ENCODE data around the gene TMEM151B.

TMEM151B gene

DNA sequence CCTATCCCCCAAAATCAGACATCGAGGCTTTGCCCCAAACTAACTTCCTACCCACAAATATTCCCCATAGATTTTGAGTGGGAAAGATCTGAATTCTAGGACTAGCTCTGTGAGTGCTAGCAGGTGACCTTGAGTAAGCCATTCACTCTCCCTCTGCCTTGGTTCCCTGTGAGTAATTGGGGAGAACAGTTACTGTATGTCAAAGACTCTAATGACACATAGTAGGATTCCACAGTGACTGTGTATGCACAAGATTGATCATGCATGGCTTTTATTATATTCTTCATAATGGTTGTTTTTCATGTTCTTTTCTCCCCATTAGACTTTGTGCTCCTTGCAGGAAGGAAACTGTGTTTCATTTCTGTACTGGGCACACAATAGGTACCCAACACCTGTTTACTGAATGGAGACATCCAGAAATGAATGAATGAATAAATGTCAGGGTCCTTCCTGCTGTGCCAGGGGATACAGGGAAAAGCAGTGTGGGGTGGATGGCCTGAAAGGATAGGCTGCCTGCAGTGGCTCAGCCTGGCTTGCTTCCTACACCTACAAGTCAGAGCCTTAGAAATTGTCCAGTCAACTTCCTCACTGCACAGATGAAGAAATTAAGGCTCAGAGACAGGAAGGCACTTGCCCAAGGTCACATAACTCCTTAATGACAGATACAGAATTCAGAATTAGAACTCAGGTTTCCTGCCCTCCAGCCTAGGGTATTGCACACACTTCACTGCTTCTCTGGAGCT lies 901 bp upstream of the TMEM151B start:
- no peak overlapping the region for H3K4me3 ChIP-seq (ENCODE audit: low read depth, low read length)
- TF ChIP-seq, protein P1, sequence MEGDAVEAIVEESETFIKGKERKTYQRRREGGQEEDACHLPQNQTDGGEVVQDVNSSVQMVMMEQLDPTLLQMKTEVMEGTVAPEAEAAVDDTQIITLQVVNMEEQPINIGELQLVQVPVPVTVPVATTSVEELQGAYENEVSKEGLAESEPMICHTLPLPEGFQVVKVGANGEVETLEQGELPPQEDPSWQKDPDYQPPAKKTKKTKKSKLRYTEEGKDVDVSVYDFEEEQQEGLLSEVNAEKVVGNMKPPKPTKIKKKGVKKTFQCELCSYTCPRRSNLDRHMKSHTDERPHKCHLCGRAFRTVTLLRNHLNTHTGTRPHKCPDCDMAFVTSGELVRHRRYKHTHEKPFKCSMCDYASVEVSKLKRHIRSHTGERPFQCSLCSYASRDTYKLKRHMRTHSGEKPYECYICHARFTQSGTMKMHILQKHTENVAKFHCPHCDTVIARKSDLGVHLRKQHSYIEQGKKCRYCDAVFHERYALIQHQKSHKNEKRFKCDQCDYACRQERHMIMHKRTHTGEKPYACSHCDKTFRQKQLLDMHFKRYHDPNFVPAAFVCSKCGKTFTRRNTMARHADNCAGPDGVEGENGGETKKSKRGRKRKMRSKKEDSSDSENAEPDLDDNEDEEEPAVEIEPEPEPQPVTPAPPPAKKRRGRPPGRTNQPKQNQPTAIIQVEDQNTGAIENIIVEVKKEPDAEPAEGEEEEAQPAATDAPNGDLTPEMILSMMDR (IDR thresholded peaks at IDR 0.05; ENCODE audit: low read depth, low read length), result no peak

DNA sequence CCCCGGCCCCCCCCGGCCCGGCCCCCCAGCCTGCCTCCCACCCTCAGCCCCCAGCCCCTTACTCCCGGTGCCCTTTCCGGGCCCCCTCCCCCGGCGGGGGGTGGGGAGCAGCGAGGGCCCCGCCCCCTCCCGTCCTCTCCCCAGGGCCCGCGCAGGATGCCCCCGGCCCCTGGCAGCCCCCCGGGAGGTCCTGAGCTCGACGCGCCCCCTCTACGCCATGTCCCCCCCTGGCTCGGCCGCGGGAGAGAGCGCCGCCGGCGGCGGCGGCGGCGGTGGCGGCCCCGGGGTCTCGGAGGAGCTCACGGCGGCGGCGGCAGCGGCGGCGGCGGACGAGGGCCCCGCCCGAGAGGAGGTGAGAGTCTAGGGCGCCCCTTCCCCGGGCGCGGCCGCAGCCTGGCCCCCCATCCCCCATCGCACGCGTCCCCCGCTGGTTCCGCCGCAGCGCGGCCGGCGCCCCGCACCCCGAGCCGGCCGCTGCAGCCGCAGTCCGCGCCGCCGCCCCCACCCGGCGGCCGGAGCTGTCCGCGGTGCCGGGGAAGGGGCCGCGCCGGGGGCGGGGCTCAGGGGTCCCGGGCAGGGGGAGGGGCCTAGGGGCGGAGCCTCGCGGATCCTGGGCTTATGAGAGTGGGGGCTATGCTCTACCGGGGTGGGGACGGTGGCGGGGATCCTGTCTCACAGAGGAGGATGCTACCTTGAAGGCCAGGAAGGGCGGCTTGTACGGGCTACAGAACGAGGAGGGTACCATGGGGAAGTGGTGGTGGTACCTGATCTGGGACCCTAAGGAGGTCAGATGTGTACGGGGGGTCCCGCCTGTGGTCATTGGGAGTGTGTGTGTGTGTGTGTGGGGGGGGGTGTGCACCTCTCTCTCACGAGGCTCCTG lies 516 bp downstream of the TMEM151B start:
- H3K4me3 ChIP-seq (ENCODE audit: low read depth, low read length), result no peak overlapping the region

DNA sequence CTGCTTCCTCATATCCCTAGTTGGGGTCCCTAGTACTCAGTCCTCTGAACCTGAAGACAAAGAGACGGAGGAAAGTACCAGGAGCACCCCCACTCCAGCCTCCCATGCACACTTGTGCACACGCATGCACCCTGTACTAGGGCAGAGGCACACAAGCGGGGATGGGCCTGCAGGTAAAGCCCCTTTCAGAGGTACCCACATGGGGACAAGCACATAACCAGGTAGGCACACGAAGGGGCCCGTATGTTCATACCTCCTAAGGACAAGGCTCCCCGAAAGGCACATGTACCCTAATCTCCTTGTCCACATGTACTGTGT lies 1.1 kb downstream of the TMEM151B start:
- TF ChIP-seq, protein P1 (IDR thresholded peaks at IDR 0.05; ENCODE audit: low read depth, low read length), result no peak
- no peak overlapping the region for H3K4me3 ChIP-seq (ENCODE audit: low read depth, low read length)

More for the DNA sequence above, 516 bp downstream of the TMEM151B start:
- TF ChIP-seq, protein P1 (IDR thresholded peaks at IDR 0.05; ENCODE audit: low read depth, low read length), result no peak

DNA sequence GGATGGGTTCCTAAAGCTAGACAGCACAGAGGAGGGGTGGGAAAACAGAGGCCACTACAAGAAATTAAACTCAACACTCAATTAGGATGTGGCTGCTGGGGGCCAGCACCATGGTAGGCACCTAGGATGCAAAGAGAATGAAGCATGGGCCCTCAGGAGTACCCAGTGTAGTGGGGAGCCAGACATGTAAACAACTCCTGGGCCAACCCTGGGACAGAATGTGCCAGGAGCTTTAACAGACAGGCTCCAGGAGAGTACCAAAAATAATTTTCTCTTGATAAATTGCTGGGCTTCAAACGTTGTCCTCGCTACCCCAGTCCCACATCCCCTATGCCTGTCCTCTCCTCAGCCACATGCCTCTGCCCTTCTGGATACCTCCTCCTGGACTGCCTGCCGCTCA lies 1.7 kb downstream of the TMEM151B start:
- TF ChIP-seq, protein P1 (IDR thresholded peaks at IDR 0.05; ENCODE audit: low read depth, low read length), result no peak
- no peak overlapping the region for H3K4me3 ChIP-seq (ENCODE audit: low read depth, low read length)

DNA sequence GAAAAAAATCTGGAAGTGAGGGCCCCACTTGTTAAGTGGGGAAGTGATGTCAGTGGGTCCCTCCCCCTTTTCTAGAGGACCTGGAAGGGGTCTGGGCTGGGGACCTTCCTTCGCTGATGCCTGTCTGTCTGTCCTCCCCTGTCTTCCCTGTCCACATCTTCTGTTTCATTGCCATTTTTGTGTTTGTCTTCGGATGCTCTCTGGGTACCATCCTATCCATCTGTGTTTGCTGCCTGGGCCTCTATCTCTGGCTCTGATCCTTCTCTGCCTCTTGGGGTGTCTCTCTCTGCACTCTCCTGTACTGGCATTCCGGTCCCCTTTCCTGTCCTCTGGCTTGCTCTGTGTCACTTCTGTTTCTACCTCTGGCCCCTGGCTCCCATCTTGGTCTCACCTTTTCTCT lies 2.3 kb downstream of the TMEM151B start:
- TF ChIP-seq, protein P1 (IDR thresholded peaks at IDR 0.05; ENCODE audit: low read depth, low read length), result no peak
- no peak overlapping the region for H3K4me3 ChIP-seq (ENCODE audit: low read depth, low read length)

DNA sequence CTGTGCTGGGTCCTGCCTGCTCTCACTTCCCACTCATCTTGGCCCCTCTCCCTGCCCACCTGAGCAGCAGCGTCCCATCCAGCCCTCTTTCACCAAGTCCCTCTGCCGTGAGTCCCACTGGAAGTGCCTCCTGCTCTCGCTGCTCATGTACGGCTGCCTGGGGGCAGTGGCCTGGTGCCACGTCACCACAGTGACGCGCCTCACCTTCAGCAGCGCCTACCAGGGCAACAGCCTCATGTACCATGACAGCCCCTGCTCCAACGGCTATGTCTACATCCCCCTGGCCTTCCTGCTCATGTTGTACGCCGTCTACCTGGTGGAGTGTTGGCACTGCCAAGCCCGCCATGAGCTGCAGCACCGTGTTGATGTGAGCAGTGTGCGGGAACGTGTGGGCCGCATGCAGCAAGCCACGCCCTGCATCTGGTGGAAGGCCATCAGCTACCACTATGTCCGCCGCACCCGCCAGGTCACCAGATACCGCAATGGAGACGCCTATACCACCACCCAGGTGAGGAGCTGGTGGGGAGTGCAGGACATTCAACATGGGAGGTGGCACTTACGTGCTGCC lies 2.8 kb downstream of the TMEM151B start:
- no peak overlapping the region for H3K4me3 ChIP-seq (ENCODE audit: low read depth, low read length)
- TF ChIP-seq, protein P1 (IDR thresholded peaks at IDR 0.05; ENCODE audit: low read depth, low read length), result no peak

DNA sequence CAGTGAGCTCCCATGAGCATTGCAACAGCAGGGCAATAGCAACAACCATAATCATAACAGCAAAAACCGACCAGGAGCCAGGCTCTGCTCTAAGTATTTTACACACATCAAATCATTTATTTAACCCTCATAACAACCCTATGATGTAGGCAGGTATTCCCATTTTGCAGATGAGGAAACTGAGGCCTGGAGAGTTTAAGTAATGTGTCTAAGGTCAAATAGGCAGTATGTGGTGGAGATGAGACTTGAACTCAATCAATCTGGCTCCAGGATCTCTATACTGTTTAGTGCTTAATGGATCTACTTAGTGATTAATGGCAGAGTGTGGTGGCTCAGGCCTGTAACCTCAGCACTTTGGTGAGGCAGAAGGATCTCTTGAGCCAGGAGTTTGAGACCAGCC lies 3.4 kb downstream of the TMEM151B start:
- no peak overlapping the region for H3K4me3 ChIP-seq (ENCODE audit: low read depth, low read length)
- TF ChIP-seq, protein P1 (IDR thresholded peaks at IDR 0.05; ENCODE audit: low read depth, low read length), result no peak
